Tibial nerve (tissue), 4 donors: Measurements from ENCODE around the gene RAB27B. TPM values are rescaled to one million over a fixed set of nuclear protein-coding genes. Genes with fewer than 3 reads are reported as not detected.

Experiments
- DNase-seq, 2 donors: peaks; one replicate each; pipeline ENCODE4 v3.0.0-alpha.2; 2019; ENCODE audit warnings: low spot score in 2 of 2
- H3K27ac ChIP-seq, 4 donors: fragments of 200-600 bp; sonication (generic) in 3 of 4; one replicate each; pipeline ENCODE4 v1.5.1; 2017 to 2019; ENCODE audit warnings: mild to moderate bottlenecking in 1 of 4
- H3K27me3 ChIP-seq, 2 donors: fragments of 200-600 bp; sonication (generic) in 1 of 2; one replicate each; pipeline versions ENCODE4 v1.5.1 to v1.6.0; 2017 to 2019
- H3K36me3 ChIP-seq, 3 donors: fragments of 200-600 bp; sonication (generic); one replicate each; pipeline ENCODE4 v1.5.1; 2018 to 2019
- H3K4me1 ChIP-seq, 4 donors: fragments of 200-600 bp; sonication (generic) in 3 of 4; one replicate each; pipeline ENCODE4 v1.5.1; 2017 to 2019
- H3K4me3 ChIP-seq, 4 donors: fragments of 200-600 bp; sonication (generic) in 3 of 4; one replicate each; pipeline ENCODE4 v1.5.1; 2017 to 2019; ENCODE audit warnings: mild to moderate bottlenecking in 1 of 4, moderate library complexity in 1 of 4
- H3K9me3 ChIP-seq, 4 donors: fragments of 200-600 bp; sonication (generic) in 3 of 4; one replicate each; pipeline ENCODE4 v1.5.1; 2017 to 2019
- CTCF ChIP-seq, 5 experiments: fragments of 200-600 bp in 3 of 5; fragments of 450-650 bp in 2 of 5; sonication (generic) in 3 of 5; IDR thresholded peaks; one replicate each; pipeline ENCODE4 v1.5.1; 2016 to 2019; ENCODE audit warnings: antibody characterized with exemption in 5 of 5, mild to moderate bottlenecking in 3 of 5, moderate library complexity in 2 of 5
- EP300 ChIP-seq, 2 donors: sonication (generic); formaldehyde crosslinking; IDR thresholded peaks; one replicate each; pipeline ENCODE4 v1.6.1; 2017; ENCODE audit warnings: antibody characterized with exemption in 2 of 2, mild to moderate bottlenecking in 1 of 2
- POLR2A ChIP-seq, 2 donors: fragments of 450-650 bp; IDR thresholded peaks; one replicate each; pipeline ENCODE4 v1.6.1; 2017; ENCODE audit warnings: antibody characterized with exemption in 2 of 2, mild to moderate bottlenecking in 2 of 2, moderate library complexity in 2 of 2
- WGBS, 2 donors: methylation state at CpG; one replicate each; pipeline ENCODE4 v1.1.5; 2018; 5-methylcytosine and 5-hydroxymethylcytosine counted together
- total RNA-seq, 4 donors: library from RNA; depleted of rRNA; stranded (reverse); fragments of >200 nt; gene quantifications; one replicate each; pipeline ENCODE4 v1.1.0, GENCODE V29; 2016

RAB27B gene
- total RNA-seq, 4 donors from 2014 or later, result under 0.01 to 0.22 TPM; not detected in 2

GRCh38 chr18:54910161-54910919 is 82.1 kb downstream of the RAB27B start:
- no peak for DNase-seq
- Histone ChIP-seq H3K27ac (no peak overlapping the region), H3K4me1 (no peaks in the 10 kb centered on the region), H3K4me3 (no peak overlapping the region), H3K27me3 (no peaks in the 10 kb centered on the region), H3K9me3 (no peaks in the 10 kb centered on the region), H3K36me3 (no peaks in the 10 kb centered on the region)
- 70 to 86% methylated on average over 4 to 6 of the region's 6 CpGs for WGBS, 2 donors
- TF ChIP-seq CTCF (IDR thresholded peaks at IDR 0.05) (no peak), POLR2A (IDR thresholded peaks at IDR 0.05) (no peak), EP300 (IDR thresholded peaks at IDR 0.05) (no peak)

- Histone ChIP-seq H3K9me3 (no peaks in the 10 kb centered on the region), H3K4me3 (no peak overlapping the region), H3K4me1 (no peaks in the 10 kb centered on the region), H3K36me3 (no peaks in the 10 kb centered on the region), H3K27me3 (no peaks in the 10 kb centered on the region), H3K27ac (no peak overlapping the region)
- WGBS, 2 donors, result 80 to 83% methylated on average over 2 of the region's 2 CpGs
- no peak for DNase-seq
- TF ChIP-seq EP300 (IDR thresholded peaks at IDR 0.05), result no peak
- TF ChIP-seq CTCF (IDR thresholded peaks at IDR 0.05), result no peak
- TF ChIP-seq POLR2A (IDR thresholded peaks at IDR 0.05), result no peak
Observed at GRCh38 chr18:54911551-54911950, 83.3 kb downstream of the RAB27B start.

GRCh38 chr18:54914816-54915215 is 86.5 kb downstream of the RAB27B start:
- no peak overlapping the region for H3K4me3 ChIP-seq
- WGBS, 2 donors, result 79 to 94% methylated on average over 4 of the region's 4 CpGs

GRCh38 chr18:54916507-54916906 is 88.2 kb downstream of the RAB27B start:
- Histone ChIP-seq H3K27ac (no peak overlapping the region), H3K36me3 (no peaks in the 10 kb centered on the region), H3K4me3 (no peak overlapping the region), H3K27me3 (no peaks in the 10 kb centered on the region), H3K4me1 (no peaks in the 10 kb centered on the region), H3K9me3 (no peaks in the 10 kb centered on the region)
- no peak for DNase-seq
- WGBS, 2 donors, result 86 to 93% methylated on average over 3 of the region's 3 CpGs
- no peak for TF ChIP-seq CTCF (IDR thresholded peaks at IDR 0.05)
- TF ChIP-seq EP300 (IDR thresholded peaks at IDR 0.05), result no peak

More at GRCh38 chr18:54914816-54915215, 86.5 kb downstream of the RAB27B start:
- Histone ChIP-seq H3K9me3 (no peaks in the 10 kb centered on the region), H3K4me1 (no peaks in the 10 kb centered on the region), H3K27me3 (no peaks in the 10 kb centered on the region), H3K36me3 (no peaks in the 10 kb centered on the region), H3K27ac (no peak overlapping the region)
- DNase-seq, result no peak
- TF ChIP-seq CTCF (IDR thresholded peaks at IDR 0.05) (no peak), EP300 (IDR thresholded peaks at IDR 0.05) (no peak), POLR2A (IDR thresholded peaks at IDR 0.05) (no peak)

- TF ChIP-seq CTCF (IDR thresholded peaks at IDR 0.05) (no peak), POLR2A (IDR thresholded peaks at IDR 0.05) (no peak), EP300 (IDR thresholded peaks at IDR 0.05) (no peak)
- no peak for DNase-seq
Observed at GRCh38 chr18:54918060-54918459, 89.8 kb downstream of the RAB27B start.

More at GRCh38 chr18:54918060-54918459, 89.8 kb downstream of the RAB27B start:
- Histone ChIP-seq H3K36me3 (no peaks in the 10 kb centered on the region), H3K4me1 (no peaks in the 10 kb centered on the region), H3K27ac (no peak overlapping the region), H3K27me3 (no peaks in the 10 kb centered on the region), H3K9me3 (no peaks in the 10 kb centered on the region), H3K4me3 (no peak overlapping the region)
- 70 to 77% methylated on average over 4 of the region's 4 CpGs for WGBS, 2 donors
